ENCODE measurements around the gene ABCC1.

The ABCC1 gene

GRCh38 chr16:16048904-16049582 lies 99.6 kb downstream of the ABCC1 start:
- no peak for DNase-seq (ENCODE audit: low read depth)

- no peak for DNase-seq (ENCODE audit: low read depth)
Measured at GRCh38 chr16:16050106-16050505, 100.7 kb downstream of the ABCC1 start.

- no peak for DNase-seq (ENCODE audit: low read depth)
Measured at GRCh38 chr16:16051132-16051531, 101.7 kb downstream of the ABCC1 start.

- peak; percentile 78 for DNase-seq (ENCODE audit: low read depth)
Measured at GRCh38 chr16:16052916-16053315, 103.5 kb downstream of the ABCC1 start.

- DNase-seq (ENCODE audit: low read depth): no peak
Measured at GRCh38 chr16:16057102-16057501, 107.7 kb downstream of the ABCC1 start.

GRCh38 chr16:16059160-16059559 lies 109.7 kb downstream of the ABCC1 start:
- DNase-seq (ENCODE audit: low read depth): no peak

- DNase-seq (ENCODE audit: low read depth): no peak
Measured at GRCh38 chr16:16059895-16060590, 110.6 kb downstream of the ABCC1 start.

GRCh38 chr16:16062023-16062937 lies 112.9 kb downstream of the ABCC1 start:
- peak; percentile 31 for DNase-seq (ENCODE audit: low read depth)

- DNase-seq (ENCODE audit: low read depth): no peak
Measured at GRCh38 chr16:16063683-16064082, 114.3 kb downstream of the ABCC1 start.

- DNase-seq (ENCODE audit: low read depth): no peak
Measured at GRCh38 chr16:16064874-16065384, 115.5 kb downstream of the ABCC1 start.

GRCh38 chr16:16067127-16067526 lies 117.7 kb downstream of the ABCC1 start:
- DNase-seq (ENCODE audit: low read depth): no peak

- peak; percentile 85 for DNase-seq (ENCODE audit: low read depth)
Measured at GRCh38 chr16:16071631-16072244, 122.3 kb downstream of the ABCC1 start.

GRCh38 chr16:16073001-16073545 lies 123.7 kb downstream of the ABCC1 start:
- no peak for DNase-seq (ENCODE audit: low read depth)

- peak; percentile 96 for DNase-seq (ENCODE audit: low read depth)
Measured at GRCh38 chr16:16073891-16074881, 124.8 kb downstream of the ABCC1 start.

- DNase-seq (ENCODE audit: low read depth): peak; percentile 93
Measured at GRCh38 chr16:16075488-16076422, 126.3 kb downstream of the ABCC1 start.

GRCh38 chr16:16076423-16076813 lies 127.0 kb downstream of the ABCC1 start:
- DNase-seq (ENCODE audit: low read depth): no peak

- no peak for DNase-seq (ENCODE audit: low read depth)
Measured at GRCh38 chr16:16080465-16081065, 131.1 kb downstream of the ABCC1 start.

GRCh38 chr16:16081141-16081540 lies 131.7 kb downstream of the ABCC1 start:
- no peak for DNase-seq (ENCODE audit: low read depth)

- DNase-seq (ENCODE audit: low read depth): no peak
Measured at GRCh38 chr16:16082255-16082654, 132.8 kb downstream of the ABCC1 start.

Measured in amniotic epithelial cell (primary cell).